Heart right ventricle (tissue), 16 donors: ENCODE results near the gene STK39. TPM values are rescaled to one million over a fixed set of nuclear protein-coding genes. Genes with fewer than 3 reads are reported as not detected.

Experiments
- ATAC-seq, 8 donors: fragments of 200-7000 bp; cut with Tn5 transposase; one replicate each; pipeline ENCODE4 v1.9.1; 2020; ENCODE audit warnings: mild to moderate bottlenecking in 8 of 8, moderate library complexity in 8 of 8, moderate number of reproducible peaks in 1 of 8
- DNase-seq, 2 donors: peaks; one replicate each; pipeline ENCODE4 v3.0.0-alpha.2; 2020
- H3K27ac ChIP-seq, 10 donors: fragments of 200-600 bp; sonication (generic) in 2 of 10; one replicate each; pipeline versions ENCODE4 v1.5.0 to v1.8.0; 2020 to 2022; ENCODE audit warnings: mild to moderate bottlenecking in 3 of 10
- H3K27me3 ChIP-seq, 7 donors: fragments of 200-600 bp; one replicate each; pipeline ENCODE4 v1.8.0; 2021 to 2022; ENCODE audit warnings: mild to moderate bottlenecking in 2 of 7
- H3K36me3 ChIP-seq, 9 donors: fragments of 200-600 bp; sonication (generic) in 1 of 9; one replicate each; pipeline versions ENCODE4 v1.5.0 to v1.8.0; 2020 to 2022; ENCODE audit warnings: mild to moderate bottlenecking in 2 of 9
- H3K4me1 ChIP-seq, 9 donors: fragments of 200-600 bp; sonication (generic) in 1 of 9; one replicate each; pipeline versions ENCODE4 v1.5.0 to v1.8.0; 2020 to 2022; ENCODE audit warnings: mild to moderate bottlenecking in 4 of 9
- H3K4me3 ChIP-seq, 10 donors: fragments of 200-600 bp; sonication (generic) in 2 of 10; one replicate each; pipeline versions ENCODE4 v1.5.0 to v1.8.0; 2020 to 2022; ENCODE audit warnings: mild to moderate bottlenecking in 7 of 10, moderate library complexity in 2 of 10
- H3K9me3 ChIP-seq, 11 donors: fragments of 200-600 bp in 10 of 11; sonication (generic) in 2 of 11; one replicate each; pipeline versions ENCODE4 v1.5.0 to v1.8.0; 2013 to 2022; ENCODE audit warnings: mild to moderate bottlenecking in 2 of 11, control low read depth in 1 of 11, moderate library complexity in 1 of 11
- WGBS, 2 donors: extraction: QIAGEN DNeasy Blood & Tissue Kit; methylation state at CpG; one replicate each; pipeline ENCODE4 v1.1.7; 2013; ENCODE audit warnings: inconsistent platforms in 1 of 2; 5-methylcytosine and 5-hydroxymethylcytosine counted together
- intact Hi-C, 10 donors: fragments of 100-400 bp; cut with DNase I; formaldehyde crosslinking; loops; one replicate each; pipeline versions ENCODE4 v1.11.1 to v1.14.2; 2022
- polyA plus RNA-seq, 2 donors: library from polyadenylated mRNA; stranded (reverse); fragments of 200-250 nt; gene quantifications; one replicate each; pipeline ENCODE4 v1.2.3, GENCODE V29; 2013
- total RNA-seq, 10 donors: library from RNA; stranded (reverse); fragmentation: NEBNext Ultra II Directional in 3 of 10; extraction: Animal tissue kit (Norgen Biotek cat#: 25700) in 3 of 10; gene quantifications; one replicate each; pipeline versions ENCODE4 v1.2.1 to v1.2.4, GENCODE V29; 2021 to 2023
- TF ChIP-seq, protein P1 (sequence below), 9 donors: fragments of 200-600 bp; sonication (generic) in 2 of 9; IDR thresholded peaks; one replicate each; pipeline versions ENCODE4 v1.5.0 to v1.8.0; 2021 to 2022; ENCODE audit warnings: antibody characterized with exemption in 9 of 9, mild to moderate bottlenecking in 5 of 9, moderate library complexity in 1 of 9
- donor health status: Arrhythmogenic right ventricular cardiomyopathy.
- donor health status: ischemic (EF 13 %, LVEDD 7.1; RV severe dilation, severe dysfunction).
- donor health status: healthy with polysubstance abuse.
- donor health status: DM: no; HTN: yes; CAD: no.
- donor health status: DM: no; HTN: no; CAD: no.
- donor health status: ischemic (EF 25% LVEDD 6.9; RV normal size, moderate dysfunction).
- donor health status: ischemic (EF 25% LVEDD 5.7; RV mildly dilated, moderate dysfunction).
- donor health status: healthy.
- donor health status: DM: yes; HTN: yes; CAD: no.
- donor health status: Ischemic cardiomyopathy.
- donor health status: ischemic (EF 35%, LVEDD 5.7; RV mildly dilated, moderate dysfunction).
- donor health status: nonischemic (EF 11% LVEDD 7.7; RV severe dilation, severe dysfunction).
- donor health status: DM: yes; HTN: yes; CAD: no.
- donor health status: PGD.
- donor health status: ischemic (EF 29% LVEDD 5.4; RV normal size, mild dysfunction).
- donor health status: nonischemic (EF 23%, LVEDD 6.1; RV moderate dilation, normal function).

The STK39 gene
- total and polyA plus RNA-seq, 12 donors, result 15.2 to 35.5 (median 19.6) TPM

DNA sequence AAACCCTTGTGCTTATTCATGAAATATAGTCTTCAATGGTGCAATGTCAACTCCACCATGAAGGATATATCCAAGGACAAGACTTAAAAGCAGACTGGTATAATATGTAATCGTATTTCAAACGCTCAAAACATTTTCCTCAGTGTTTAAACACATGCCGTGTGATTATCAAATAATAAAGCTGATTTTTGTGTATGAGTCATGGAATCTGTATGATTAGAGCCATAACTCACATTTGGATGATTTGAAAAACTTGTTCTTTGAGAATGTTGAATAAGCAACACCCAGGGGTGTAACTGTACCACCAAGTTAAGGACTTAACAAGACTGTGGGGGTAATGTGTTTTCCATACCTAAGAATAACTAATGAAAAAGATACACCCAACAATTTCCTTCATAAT lies 215.3 kb downstream of the STK39 start:
- Histone ChIP-seq H3K4me3 (no peak overlapping the region), H3K27ac (no peak overlapping the region), H3K27me3 (no peaks in the 10 kb centered on the region), H3K36me3 (peaks cover 0 to 22% (median 0%) of the 10 kb centered on the region in 9 donors), H3K9me3 (no peaks in the 10 kb centered on the region), H3K4me1 (no peaks in the 10 kb centered on the region)
- TF ChIP-seq, protein P1, sequence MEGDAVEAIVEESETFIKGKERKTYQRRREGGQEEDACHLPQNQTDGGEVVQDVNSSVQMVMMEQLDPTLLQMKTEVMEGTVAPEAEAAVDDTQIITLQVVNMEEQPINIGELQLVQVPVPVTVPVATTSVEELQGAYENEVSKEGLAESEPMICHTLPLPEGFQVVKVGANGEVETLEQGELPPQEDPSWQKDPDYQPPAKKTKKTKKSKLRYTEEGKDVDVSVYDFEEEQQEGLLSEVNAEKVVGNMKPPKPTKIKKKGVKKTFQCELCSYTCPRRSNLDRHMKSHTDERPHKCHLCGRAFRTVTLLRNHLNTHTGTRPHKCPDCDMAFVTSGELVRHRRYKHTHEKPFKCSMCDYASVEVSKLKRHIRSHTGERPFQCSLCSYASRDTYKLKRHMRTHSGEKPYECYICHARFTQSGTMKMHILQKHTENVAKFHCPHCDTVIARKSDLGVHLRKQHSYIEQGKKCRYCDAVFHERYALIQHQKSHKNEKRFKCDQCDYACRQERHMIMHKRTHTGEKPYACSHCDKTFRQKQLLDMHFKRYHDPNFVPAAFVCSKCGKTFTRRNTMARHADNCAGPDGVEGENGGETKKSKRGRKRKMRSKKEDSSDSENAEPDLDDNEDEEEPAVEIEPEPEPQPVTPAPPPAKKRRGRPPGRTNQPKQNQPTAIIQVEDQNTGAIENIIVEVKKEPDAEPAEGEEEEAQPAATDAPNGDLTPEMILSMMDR (IDR thresholded peaks at IDR 0.05), result no peak
- 95 to 97% methylated on average over 3 of the region's 3 CpGs for WGBS, 2 donors
- DNase-seq (no peak), ATAC-seq (no peak)
- intact Hi-C loops, result no loop called here

DNA sequence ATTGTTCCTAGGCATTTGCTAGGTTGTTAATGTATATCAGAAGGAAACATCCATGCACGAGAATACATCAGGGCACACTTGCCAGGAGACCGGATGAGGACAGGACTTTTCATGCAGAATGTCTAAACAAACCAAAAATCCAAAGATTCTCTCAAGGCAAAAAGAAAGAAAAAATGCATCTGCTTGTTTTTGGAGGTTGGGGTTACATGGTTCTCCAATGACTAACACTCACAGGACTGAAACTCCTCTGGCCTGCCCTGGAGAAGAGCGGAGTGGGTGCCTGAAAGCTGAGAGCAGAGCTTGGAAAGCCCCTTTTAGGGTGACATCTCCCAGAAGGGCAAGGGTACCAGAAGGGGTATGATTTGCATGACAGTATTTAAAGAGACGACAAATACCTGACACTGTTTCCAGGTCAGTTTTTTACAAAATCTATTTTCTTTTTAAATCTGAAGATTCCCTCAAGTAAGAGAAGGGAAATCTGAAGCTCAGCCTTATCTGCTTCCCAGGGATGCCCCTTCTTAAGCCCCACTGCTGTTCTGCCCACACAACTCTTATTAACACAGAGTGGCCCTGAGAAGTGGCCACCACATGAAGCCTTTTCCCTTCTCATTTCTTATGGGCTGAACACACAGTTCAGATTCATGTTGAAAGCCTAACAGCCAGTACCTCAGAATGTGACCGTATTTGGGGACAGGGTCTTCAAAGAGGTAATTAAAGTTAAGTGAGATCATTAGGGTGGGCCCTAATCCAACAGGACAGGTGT lies 216.4 kb downstream of the STK39 start:
- DNase-seq (no peak), ATAC-seq (no peak)
- Histone ChIP-seq H3K36me3 (peaks cover 0 to 16% (median 0%) of the 10 kb centered on the region in 9 donors), H3K9me3 (no peaks in the 10 kb centered on the region), H3K4me3 (no peak overlapping the region), H3K4me1 (peaks cover 0 to 3% (median 0%) of the 10 kb centered on the region in 9 donors), H3K27me3 (no peaks in the 10 kb centered on the region), H3K27ac (no peak overlapping the region)
- intact Hi-C loops, result no loop called here
- TF ChIP-seq, protein P1 (IDR thresholded peaks at IDR 0.05), result no peak
- 95 to 96% methylated on average over 5 of the region's 5 CpGs for WGBS, 2 donors

DNA sequence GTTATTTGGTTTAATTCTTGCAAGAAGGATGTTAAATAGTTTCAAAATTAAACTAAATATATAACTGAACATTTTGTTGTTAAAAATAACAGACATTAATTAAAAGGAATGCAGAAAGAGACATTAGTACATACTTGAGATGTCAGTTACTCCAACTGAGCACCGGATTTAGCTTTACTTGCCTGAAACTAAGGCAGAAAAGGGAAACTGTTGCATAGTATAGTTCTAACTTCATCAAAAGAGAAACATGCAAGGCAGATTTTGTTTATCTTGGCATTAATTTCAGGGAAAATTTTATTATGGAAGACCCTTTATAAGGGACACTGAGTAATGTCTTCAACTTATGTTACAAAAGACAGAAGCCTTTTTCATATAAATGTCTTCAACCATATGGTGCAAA lies 218.3 kb downstream of the STK39 start:
- Histone ChIP-seq H3K4me3 (no peak overlapping the region), H3K36me3 (peaks cover 0 to 6% (median 0%) of the 10 kb centered on the region in 9 donors), H3K27ac (no peak overlapping the region), H3K9me3 (no peaks in the 10 kb centered on the region), H3K4me1 (peaks cover 0 to 10% (median 0%) of the 10 kb centered on the region in 9 donors), H3K27me3 (no peaks in the 10 kb centered on the region)
- no peak for DNase-seq
- no peak for ATAC-seq
- 71 to 75% methylated on average over 1 of the region's 1 CpG for WGBS, 2 donors
- intact Hi-C loops, result no loop called here
- TF ChIP-seq, protein P1 (IDR thresholded peaks at IDR 0.05), result no peak

DNA sequence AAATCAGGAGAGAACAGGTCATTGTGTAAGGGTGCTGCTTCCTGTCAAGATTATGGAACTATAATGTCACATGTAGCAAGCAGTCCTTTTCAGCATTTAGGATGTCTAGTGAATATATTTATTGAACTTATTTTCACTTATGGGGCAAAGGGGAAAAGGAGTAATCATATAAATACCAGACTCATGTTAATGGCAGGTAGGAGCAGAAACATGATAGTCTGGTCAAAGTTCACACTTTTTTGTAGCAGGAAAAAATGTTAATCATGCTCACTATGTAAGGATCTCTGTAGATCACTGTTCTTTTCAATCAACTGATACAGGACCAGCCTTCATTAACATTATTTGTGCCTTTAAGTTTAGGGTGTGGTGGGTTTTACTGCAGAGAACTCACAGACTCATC lies 219.0 kb downstream of the STK39 start:
- H3K9me3 ChIP-seq, result no peaks in the 10 kb centered on the region
- H3K27me3 ChIP-seq, result no peaks in the 10 kb centered on the region
- TF ChIP-seq, protein P1 (IDR thresholded peaks at IDR 0.05), result no peak
- peaks cover 0 to 10% (median 0%) of the 10 kb centered on the region in 9 donors for H3K4me1 ChIP-seq
- peaks cover 0 to 6% (median 0%) of the 10 kb centered on the region in 9 donors for H3K36me3 ChIP-seq
- no peak overlapping the region for H3K27ac ChIP-seq
- DNase-seq (no peak), ATAC-seq (no peak)
- intact Hi-C loops, result no loop called here
- H3K4me3 ChIP-seq, result no peak overlapping the region
